ENCODE data around the gene DNM3.

DNM3 gene

GRCh38 chr1:172212124-172212523 is 370.8 kb downstream of the DNM3 start:
- in situ Hi-C loops (cut with MboI; ENCODE audit: low sequenced_read_pairs), result no loop called here

GRCh38 chr1:172215006-172215405 is 373.7 kb downstream of the DNM3 start:
- in situ Hi-C loops (cut with MboI; ENCODE audit: low sequenced_read_pairs), result no loop called here

GRCh38 chr1:172219966-172220365 is 378.7 kb downstream of the DNM3 start:
- in situ Hi-C loops (cut with MboI; ENCODE audit: low sequenced_read_pairs), result no loop called here

- in situ Hi-C loops (cut with MboI; ENCODE audit: low sequenced_read_pairs), result no loop called here
These were observed 379.1 kb downstream of the DNM3 start for GRCh38 chr1:172220376-172220775.

GRCh38 chr1:172221436-172221835 is 380.1 kb downstream of the DNM3 start:
- in situ Hi-C loops (cut with MboI; ENCODE audit: low sequenced_read_pairs), result no loop called here

GRCh38 chr1:172224871-172225270 is 383.6 kb downstream of the DNM3 start:
- in situ Hi-C loops (cut with MboI; ENCODE audit: low sequenced_read_pairs), result no loop called here

GRCh38 chr1:172229942-172230341 is 388.6 kb downstream of the DNM3 start:
- in situ Hi-C loops (cut with MboI; ENCODE audit: low sequenced_read_pairs), result no loop called here

- in situ Hi-C loops (cut with MboI; ENCODE audit: low sequenced_read_pairs), result no loop called here
These were observed 389.2 kb downstream of the DNM3 start for GRCh38 chr1:172230526-172230925.

GRCh38 chr1:172236958-172237357 is 395.7 kb downstream of the DNM3 start:
- in situ Hi-C loops (cut with MboI; ENCODE audit: low sequenced_read_pairs), result no loop called here

- in situ Hi-C loops (cut with MboI; ENCODE audit: low sequenced_read_pairs), result no loop called here
These were observed 396.9 kb downstream of the DNM3 start for GRCh38 chr1:172238158-172238557.

- in situ Hi-C loops (cut with MboI; ENCODE audit: low sequenced_read_pairs), result no loop called here
These were observed 397.7 kb downstream of the DNM3 start for GRCh38 chr1:172238965-172239364.

GRCh38 chr1:172239901-172240300 is 398.6 kb downstream of the DNM3 start:
- in situ Hi-C loops (cut with MboI; ENCODE audit: low sequenced_read_pairs), result no loop called here

- in situ Hi-C loops (cut with MboI; ENCODE audit: low sequenced_read_pairs), result no loop called here
These were observed 400.2 kb downstream of the DNM3 start for GRCh38 chr1:172241540-172241939.

- in situ Hi-C loops (cut with MboI; ENCODE audit: low sequenced_read_pairs), result no loop called here
These were observed 403.6 kb downstream of the DNM3 start for GRCh38 chr1:172244865-172245264.

GRCh38 chr1:172245788-172246187 is 404.5 kb downstream of the DNM3 start:
- in situ Hi-C loops (cut with MboI; ENCODE audit: low sequenced_read_pairs), result no loop called here

GRCh38 chr1:172246521-172247390 is 405.5 kb downstream of the DNM3 start:
- in situ Hi-C loops (cut with MboI; ENCODE audit: low sequenced_read_pairs), result no loop called here

GRCh38 chr1:172251486-172251885 is 410.2 kb downstream of the DNM3 start:
- in situ Hi-C loops (cut with MboI; ENCODE audit: low sequenced_read_pairs), result no loop called here

- in situ Hi-C loops (cut with MboI; ENCODE audit: low sequenced_read_pairs), result no loop called here
These were observed 411.0 kb downstream of the DNM3 start for GRCh38 chr1:172252321-172252720.

- in situ Hi-C loops (cut with MboI; ENCODE audit: low sequenced_read_pairs), result no loop called here
These were observed 411.7 kb downstream of the DNM3 start for GRCh38 chr1:172252958-172253357.

GRCh38 chr1:172254521-172255222 is 413.4 kb downstream of the DNM3 start:
- in situ Hi-C loops (cut with MboI; ENCODE audit: low sequenced_read_pairs), result no loop called here

- in situ Hi-C loops (cut with MboI; ENCODE audit: low sequenced_read_pairs), result no loop called here
These were observed 413.9 kb downstream of the DNM3 start for GRCh38 chr1:172255223-172255560.

- in situ Hi-C loops (cut with MboI; ENCODE audit: low sequenced_read_pairs), result no loop called here
These were observed 424.6 kb downstream of the DNM3 start for GRCh38 chr1:172265905-172266304.
